Activated CD4-positive, alpha-beta T cell treated with anti-CD3 and anti-CD28 coated beads, Interleukin-2, Interleukin-6, amounts not matched to agents 100 ng/mL and 50 ng/mL, durations not matched to agents 16 hours and 8 hours (primary cell): Measurements from ENCODE around the gene PTPRJ.
"Not testable (repeated sequence)": the region's sequence is repeated elsewhere in the genome, so short reads cannot be mapped to it uniquely, and the experiment has no call there.

Experiments
- DNase-seq: peaks from one replicate; pipeline ENCODE4 v3.0.0-alpha.2; 2020

Gene PTPRJ

DNA sequence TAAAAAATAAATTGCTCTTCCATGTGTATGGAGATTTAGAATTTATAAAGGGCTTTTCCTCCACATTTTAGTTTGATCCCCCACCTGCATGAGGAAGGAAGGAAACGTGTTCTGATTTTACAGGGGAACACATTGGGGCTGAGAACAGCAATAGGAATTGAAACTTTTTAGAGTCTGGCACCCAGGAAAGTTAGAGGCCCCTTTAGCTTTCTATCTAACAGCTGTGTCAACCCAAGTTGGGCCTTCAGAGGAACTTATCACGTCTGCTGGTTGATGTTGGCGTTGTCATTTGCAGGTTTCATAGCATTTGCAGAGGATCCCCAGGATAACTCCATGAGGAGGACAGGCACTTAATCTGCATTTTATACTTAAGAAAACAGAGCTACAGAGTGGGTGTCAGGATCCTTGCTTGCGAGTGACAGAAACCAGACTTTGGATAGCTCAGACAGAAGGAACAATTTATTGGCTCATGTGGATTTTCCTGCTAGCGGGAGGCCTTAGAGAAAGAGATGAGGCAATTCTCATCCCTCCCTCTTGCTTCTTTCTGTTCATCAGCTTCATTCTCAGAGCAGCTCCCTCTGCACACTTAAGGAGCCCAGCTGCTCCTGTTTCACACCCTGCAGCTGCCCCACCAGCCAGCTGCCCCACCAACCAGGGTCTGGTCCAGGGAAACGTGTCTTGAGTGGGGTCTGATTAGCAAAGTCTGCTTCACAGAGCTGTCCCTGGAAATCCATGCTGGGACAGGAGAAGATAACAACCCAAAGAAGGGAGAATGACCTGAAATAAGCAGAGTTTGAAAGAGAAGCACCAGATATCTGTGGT is 143.8 kb downstream of the PTPRJ start:
- DNase-seq, result no peak

DNA sequence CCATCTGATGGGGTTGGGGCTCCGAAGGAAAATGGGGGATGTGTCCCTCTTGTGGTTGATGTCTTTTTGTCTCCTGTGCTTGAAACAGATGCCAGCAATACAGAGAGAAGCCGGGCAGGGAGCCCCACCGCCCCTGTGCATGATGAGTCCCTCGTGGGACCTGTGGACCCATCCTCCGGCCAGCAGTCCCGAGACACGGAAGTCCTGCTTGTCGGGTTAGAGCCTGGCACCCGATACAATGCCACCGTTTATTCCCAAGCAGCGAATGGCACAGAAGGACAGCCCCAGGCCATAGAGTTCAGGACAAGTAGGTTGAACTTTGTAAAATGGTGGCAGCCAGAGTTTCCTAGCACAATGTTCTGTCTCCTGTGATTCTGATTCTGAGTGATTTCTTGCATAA is 144.5 kb downstream of the PTPRJ start:
- DNase-seq, result no peak

- DNase-seq, result no peak
Observed at GRCh38 chr11:48125866-48126265, 145.5 kb downstream of the PTPRJ start.

- no peak for DNase-seq
Observed at GRCh38 chr11:48127521-48128183, 147.3 kb downstream of the PTPRJ start.

DNA sequence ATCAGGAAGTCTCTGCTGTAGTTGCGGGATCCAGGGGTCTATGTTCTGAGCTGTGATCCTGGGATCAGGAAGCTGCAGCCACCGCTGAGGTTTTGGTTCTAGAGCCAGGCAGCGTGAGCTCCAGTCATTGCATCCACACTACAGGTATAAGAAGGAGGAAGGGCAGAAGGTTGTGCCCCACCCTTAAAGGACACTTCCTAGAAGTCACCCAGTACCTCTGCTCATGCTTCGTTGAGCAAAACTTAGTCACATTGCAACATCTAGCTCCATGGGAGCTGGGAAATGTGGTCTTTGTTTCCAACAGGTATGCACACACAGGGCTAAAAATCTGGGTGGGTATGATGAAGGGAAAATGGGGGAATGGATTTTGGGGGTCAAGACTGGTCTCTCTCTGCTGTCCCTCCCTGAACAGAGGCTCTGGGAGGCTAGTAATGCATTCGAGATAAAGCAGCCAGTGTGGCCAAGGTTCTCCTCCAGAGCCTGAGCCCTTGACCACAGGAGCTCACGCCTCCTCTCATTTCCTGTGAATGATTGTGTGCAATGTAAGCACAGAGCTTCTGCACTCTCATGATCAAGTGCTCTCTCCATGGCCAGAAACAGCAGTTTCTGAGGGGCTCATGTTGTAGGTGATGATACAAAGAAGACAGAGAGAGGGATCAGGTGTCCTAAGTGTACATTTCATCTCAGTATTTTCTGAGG is 149.5 kb downstream of the PTPRJ start:
- DNase-seq, result peak; percentile 14

DNA sequence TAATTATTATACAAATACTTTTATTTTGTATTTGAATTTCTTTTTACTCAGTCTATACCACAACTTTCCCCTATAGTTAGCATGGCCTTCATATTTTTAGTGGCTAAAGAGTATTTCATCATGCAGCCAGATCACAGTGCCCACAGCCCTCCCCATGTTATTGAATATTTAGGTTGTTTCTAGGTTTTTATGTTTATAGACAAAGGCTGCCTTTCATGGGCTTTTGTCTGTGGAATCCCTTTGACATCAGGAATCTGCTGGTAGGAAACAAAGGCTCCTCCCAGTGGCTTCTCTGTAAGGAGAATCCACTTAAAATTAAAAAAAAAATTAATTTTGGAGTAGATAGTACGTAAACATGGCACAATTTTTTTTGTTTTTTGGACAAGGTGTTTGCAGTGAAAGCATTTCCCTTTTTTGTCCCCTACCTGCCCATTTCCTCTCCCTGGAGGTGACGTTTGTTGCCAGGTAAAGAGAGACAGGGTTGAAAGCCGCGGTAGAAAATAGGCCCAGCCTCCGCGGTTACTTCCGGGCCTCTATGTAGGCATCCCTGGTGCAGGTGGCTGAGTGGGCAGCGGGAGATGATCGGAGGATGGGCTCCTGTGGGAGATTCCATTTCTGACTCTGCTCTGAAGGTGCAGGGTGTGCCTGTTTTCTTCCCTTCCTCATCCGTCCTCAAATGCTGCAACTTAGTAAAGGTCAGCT is 154.0 kb downstream of the PTPRJ start:
- no peak for DNase-seq

GRCh38 chr11:48138222-48138621 is 157.9 kb downstream of the PTPRJ start:
- no peak for DNase-seq

- not testable (repeated sequence) for DNase-seq
Observed at GRCh38 chr11:48139896-48140295, 159.5 kb downstream of the PTPRJ start.

DNA sequence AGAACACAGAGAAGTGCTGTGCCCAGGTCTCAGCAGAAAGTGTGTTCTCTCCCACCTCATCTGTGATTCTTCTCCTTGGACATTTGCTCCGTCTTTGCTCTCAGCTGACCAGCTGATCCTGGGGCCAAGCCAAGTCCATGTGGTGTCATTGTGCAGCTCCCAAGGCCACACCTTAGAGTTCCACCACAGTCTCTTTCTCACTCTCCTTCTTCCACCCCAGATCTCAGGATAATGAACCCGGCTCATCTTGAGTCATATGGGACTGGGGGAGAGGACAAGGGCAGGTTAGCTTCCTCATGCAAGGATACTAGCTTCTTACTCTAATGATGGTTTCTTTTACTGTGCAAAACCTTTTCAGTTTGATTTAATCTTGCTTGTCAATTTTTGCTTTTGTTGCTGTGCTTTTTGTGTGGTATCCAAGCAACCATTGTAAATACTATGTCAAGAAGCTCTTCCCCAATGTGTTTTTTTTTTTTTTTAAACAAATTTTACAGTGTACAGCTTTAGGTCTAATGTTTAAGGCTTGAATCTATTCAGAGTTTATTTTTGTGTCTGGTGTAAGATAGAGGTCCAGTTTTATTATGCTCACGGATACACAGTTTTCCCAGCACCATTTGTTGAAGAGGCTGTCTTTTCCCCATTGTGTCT is 161.2 kb downstream of the PTPRJ start:
- no peak for DNase-seq

GRCh38 chr11:48142889-48143288 is 162.5 kb downstream of the PTPRJ start:
- no peak for DNase-seq

DNA sequence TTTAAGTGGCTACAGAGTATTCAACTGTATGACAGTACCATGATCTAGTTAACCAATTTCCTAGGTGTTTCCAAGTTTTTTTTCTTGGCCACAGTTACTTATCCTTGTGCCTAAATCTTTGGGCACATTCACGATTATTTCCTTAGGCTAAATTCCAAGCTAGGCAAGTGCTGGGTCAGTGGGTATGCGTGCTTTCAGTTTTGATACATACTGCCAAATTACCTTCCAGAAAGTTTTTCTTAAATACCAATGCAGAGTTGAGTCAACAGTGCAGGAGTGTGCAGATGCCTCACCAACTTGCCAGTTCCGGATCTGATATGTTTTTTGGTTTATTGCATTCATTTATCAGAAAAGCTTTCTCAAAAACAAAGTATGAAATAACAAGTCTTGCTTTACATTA is 168.4 kb downstream of the PTPRJ start:
- no peak for DNase-seq

DNA sequence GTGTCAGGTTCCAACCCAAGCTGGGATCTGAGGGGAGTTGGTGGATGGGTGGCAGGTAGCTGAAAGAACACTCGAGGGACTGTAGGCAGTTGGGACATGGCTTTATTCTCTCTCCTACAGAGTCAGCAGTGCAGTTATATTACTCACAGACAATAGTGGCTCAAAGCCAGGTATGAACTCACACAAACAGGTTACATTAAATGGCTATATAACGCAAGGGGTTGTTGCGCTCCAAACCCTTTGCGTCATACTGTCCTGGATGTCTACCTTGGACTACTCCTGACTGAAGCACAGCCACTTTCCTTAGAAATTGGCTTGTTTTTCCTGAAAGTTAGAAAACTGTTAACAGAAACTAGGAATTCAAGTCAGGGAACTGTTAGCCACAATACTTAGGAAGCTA is 169.9 kb downstream of the PTPRJ start:
- DNase-seq, result no peak

DNA sequence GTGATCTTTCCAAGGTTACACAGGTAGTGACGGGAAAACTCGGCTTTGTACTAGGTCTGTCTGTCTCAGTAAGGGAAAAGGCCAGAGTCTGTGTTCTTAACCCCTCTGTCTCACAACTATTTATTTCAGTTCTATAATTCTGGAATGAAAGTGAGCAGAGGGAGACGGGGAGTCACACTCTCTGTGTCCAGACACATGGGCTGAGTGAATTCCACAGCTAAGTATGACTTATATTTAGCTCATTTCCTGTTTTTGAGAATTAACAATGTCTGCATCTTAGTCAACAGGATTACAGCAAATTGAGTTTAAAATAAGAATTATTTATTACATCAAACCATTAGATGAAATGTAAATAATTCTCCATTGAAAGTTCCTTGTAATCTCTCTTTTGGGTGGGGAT is 173.8 kb downstream of the PTPRJ start:
- no peak for DNase-seq

GRCh38 chr11:48161951-48162884 is 181.9 kb downstream of the PTPRJ start:
- DNase-seq, result no peak

DNA sequence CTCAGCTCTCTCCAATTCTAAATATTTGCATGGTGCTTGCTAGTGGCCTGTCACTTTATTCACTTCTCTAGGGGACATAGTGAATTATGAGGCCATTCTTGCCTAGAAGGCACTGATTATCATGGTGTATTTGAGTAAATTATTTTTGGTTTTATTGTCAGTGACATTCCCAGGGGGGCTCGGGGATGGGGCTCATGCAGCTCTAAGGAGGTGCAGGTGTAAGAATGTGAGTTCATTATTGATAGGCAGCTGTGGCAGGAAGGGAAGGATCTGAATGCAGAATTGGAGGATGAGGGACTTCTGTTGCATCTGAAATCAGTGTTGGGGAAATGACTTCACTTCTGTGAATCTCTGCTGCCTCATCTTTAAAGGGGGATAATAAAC is 182.5 kb downstream of the PTPRJ start:
- no peak for DNase-seq

GRCh38 chr11:48163360-48164100 is 183.2 kb downstream of the PTPRJ start:
- DNase-seq, result no peak

- no peak for DNase-seq
Observed at GRCh38 chr11:48164836-48165235, 184.5 kb downstream of the PTPRJ start.

- DNase-seq, result no peak
Observed at GRCh38 chr11:48165426-48165825, 185.1 kb downstream of the PTPRJ start.

DNA sequence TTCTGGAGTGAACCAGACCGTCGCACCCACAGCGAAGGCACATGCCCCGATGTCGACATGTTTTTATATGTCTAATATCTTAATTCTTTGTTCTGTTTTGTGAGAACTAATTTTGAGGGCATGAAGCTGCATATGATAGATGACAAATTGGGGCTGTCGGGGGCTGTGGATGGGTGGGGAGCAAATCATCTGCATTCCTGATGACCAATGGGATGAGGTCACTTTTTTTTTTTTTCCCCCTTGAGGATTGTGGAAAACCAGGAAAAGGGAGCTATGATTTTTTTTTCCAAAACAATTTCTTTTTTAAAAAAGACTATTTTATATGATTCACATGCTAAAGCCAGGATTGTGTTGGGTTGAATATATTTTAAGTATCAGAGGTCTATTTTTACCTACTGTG is 187.0 kb downstream of the PTPRJ start:
- DNase-seq, result no peak

DNA sequence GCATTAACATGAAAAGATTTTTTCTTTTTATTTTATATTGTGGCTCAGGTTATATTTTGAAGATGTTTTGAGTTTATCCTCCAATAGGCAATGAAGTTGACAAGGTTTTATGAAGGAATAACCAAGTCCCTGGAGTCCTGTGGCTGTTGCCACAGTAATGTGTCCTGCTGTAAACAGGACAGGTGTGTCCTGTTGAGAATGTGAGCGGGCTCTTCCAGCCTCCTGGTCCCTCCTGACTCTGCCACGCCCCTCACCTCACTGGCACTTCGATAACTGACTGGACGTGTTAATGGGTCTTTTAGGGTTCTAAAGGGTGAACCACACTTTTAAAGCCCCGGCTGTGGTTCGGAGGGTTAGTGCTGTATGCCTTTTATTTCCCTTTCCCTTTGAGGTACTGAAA is 188.5 kb downstream of the PTPRJ start:
- no peak for DNase-seq

GRCh38 chr11:48169259-48169658 is 188.9 kb downstream of the PTPRJ start:
- DNase-seq, result no peak
